HepG2 (cell line): ENCODE results near the gene MAP3K2. TPM values are rescaled to one million over a fixed set of nuclear protein-coding genes. Genes with fewer than 3 reads are reported as not detected.

ENCODE experiments used
- HOXA5 ChIP-seq: sonication (generic); formaldehyde crosslinking; IDR thresholded peaks from 2 replicates; pipeline ENCODE4 v1.4.0; 2020; ENCODE audit warnings: missing genetic modification reagents
- NFKB2 ChIP-seq: sonication (generic); formaldehyde crosslinking; IDR thresholded peaks from 2 replicates; pipeline ENCODE4 v1.4.0; 2020; ENCODE audit warnings: missing genetic modification reagents, borderline replicate concordance
- NR0B2 ChIP-seq: sonication (generic); formaldehyde crosslinking; IDR thresholded peaks from 2 replicates; pipeline ENCODE4 v1.4.0; 2020; ENCODE audit warnings: mild to moderate bottlenecking, missing genetic modification reagents
- RARG ChIP-seq: sonication (generic); formaldehyde crosslinking; IDR thresholded peaks from 2 replicates; pipeline ENCODE4 v1.4.0; 2020; ENCODE audit warnings: low read depth, mild to moderate bottlenecking, missing genetic modification reagents
- TRAFD1 ChIP-seq: sonication (generic); formaldehyde crosslinking; IDR thresholded peaks from 2 replicates; pipeline ENCODE4 v1.5.1; 2020; ENCODE audit warnings: missing genetic modification reagents, mild to moderate bottlenecking, borderline replicate concordance
- YEATS4 ChIP-seq: sonication (generic); formaldehyde crosslinking; IDR thresholded peaks from 2 replicates; pipeline ENCODE4 v1.4.0; 2020; ENCODE audit warnings: missing genetic modification reagents, borderline replicate concordance
- ZBTB7A ChIP-seq: sonication (generic); formaldehyde crosslinking; IDR thresholded peaks from 2 replicates; pipeline ENCODE4 v1.8.0; 2022; ENCODE audit warnings: mild to moderate bottlenecking, missing genetic modification reagents
- ZBTB8A ChIP-seq: sonication (generic); formaldehyde crosslinking; IDR thresholded peaks from 2 replicates; pipeline ENCODE4 v1.4.0; 2020; ENCODE audit warnings: mild to moderate bottlenecking, low read depth, missing genetic modification reagents, borderline replicate concordance
- ZEB1 ChIP-seq: IDR thresholded peaks from 2 replicates; pipeline ENCODE4 v1.6.1; 2012; ENCODE audit warnings: mild to moderate bottlenecking, low read depth, inconsistent platforms; ENCODE audit not compliant: insufficient replicate concordance
- ZFP41 ChIP-seq: sonication (generic); formaldehyde crosslinking; IDR thresholded peaks from 2 replicates; pipeline ENCODE4 v1.4.0; 2020; ENCODE audit warnings: mild to moderate bottlenecking, missing genetic modification reagents, borderline replicate concordance
- ZNF549 ChIP-seq: sonication (generic); formaldehyde crosslinking; IDR thresholded peaks from 2 replicates; pipeline ENCODE4 v1.5.0; 2020; ENCODE audit warnings: missing genetic modification reagents
- ZNF687 ChIP-seq: sonication (generic); formaldehyde crosslinking; IDR thresholded peaks from 2 replicates; pipeline ENCODE4 v1.5.1; 2020; ENCODE audit warnings: mild to moderate bottlenecking, missing genetic modification reagents, moderate library complexity
- polyA plus RNA-seq, 8 experiments: library from polyadenylated mRNA; depleted of rRNA in 3 of 8; stranded (reverse) in 7 of 8; unstranded in 1 of 8; fragments of >200 nt; fragmentation: Illumina TruSeq in 4 of 8; extraction: Trizol in 4 of 8; gene quantifications; 2 replicates each; pipeline versions ENCODE4 v1.2.1 to v1.2.3, GENCODE V29; 2011 to 2016; ENCODE audit warnings: low read depth in 4 of 8, missing spikeins in 1 of 8, mixed read lengths in 1 of 8; ENCODE audit not compliant: insufficient read depth in 1 of 8
- total RNA-seq, 5 experiments: library from RNA; depleted of rRNA; stranded (reverse); fragments of >200 nt; fragmentation: Illumina TruSeq; extraction: Trizol; gene quantifications; 2 replicates each; pipeline ENCODE4 v1.2.3, GENCODE V29; 2016; ENCODE audit warnings: low read depth in 1 of 5
- TF ChIP-seq, protein P1 (sequence below): sonication (generic); formaldehyde crosslinking; IDR thresholded peaks from 2 replicates; pipeline ENCODE4 v1.5.0; 2020; ENCODE audit warnings: mild to moderate bottlenecking, missing genetic modification reagents, borderline replicate concordance

Gene MAP3K2
- total and polyA plus RNA-seq, 2 of the 13 experiments (the other 11 are each of a cell fraction or from before 2014, with no cell fraction given), result 12.2 to 37.2 TPM

DNA sequence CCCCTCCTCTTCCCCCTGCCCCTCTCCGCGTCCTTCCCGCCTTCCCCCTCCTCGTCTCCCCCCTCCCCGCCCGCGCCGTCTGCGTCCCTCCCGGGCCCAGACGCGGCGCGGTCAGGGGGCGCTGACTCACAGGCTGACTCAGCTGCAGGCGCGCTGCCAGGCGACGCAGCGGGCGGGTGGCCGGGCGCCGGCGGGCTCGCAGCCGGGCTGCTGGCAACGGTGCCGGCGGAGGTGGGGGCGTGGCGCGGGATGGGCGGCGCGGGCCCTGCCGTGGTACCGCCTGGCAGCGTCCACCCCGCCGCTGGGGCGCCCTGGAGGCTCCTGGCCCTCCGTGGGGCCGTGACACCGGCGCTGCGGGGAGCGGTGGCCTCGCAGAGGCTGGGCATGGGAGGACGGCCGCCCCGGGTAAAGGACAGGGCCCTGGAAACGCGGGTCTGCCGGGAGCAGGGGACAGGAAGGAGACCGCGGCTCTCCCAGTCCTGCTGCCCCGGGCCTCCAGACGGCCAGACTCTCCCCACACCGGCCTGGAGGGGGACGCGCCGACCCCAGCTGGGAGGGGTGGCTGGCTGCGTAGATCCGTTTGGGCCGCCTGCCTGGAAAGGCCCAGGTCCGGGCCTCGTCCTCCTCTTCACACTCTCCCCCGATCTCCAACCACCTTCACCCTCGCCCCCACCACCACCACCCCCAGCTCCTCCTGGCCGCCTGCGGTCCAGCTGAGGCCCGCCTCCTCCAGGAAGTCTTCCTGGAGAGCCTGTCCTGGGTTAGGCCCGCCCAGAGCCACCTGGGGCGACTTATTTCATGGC, 20.4 kb upstream of the MAP3K2 start (continued):
- TF ChIP-seq, protein P1, sequence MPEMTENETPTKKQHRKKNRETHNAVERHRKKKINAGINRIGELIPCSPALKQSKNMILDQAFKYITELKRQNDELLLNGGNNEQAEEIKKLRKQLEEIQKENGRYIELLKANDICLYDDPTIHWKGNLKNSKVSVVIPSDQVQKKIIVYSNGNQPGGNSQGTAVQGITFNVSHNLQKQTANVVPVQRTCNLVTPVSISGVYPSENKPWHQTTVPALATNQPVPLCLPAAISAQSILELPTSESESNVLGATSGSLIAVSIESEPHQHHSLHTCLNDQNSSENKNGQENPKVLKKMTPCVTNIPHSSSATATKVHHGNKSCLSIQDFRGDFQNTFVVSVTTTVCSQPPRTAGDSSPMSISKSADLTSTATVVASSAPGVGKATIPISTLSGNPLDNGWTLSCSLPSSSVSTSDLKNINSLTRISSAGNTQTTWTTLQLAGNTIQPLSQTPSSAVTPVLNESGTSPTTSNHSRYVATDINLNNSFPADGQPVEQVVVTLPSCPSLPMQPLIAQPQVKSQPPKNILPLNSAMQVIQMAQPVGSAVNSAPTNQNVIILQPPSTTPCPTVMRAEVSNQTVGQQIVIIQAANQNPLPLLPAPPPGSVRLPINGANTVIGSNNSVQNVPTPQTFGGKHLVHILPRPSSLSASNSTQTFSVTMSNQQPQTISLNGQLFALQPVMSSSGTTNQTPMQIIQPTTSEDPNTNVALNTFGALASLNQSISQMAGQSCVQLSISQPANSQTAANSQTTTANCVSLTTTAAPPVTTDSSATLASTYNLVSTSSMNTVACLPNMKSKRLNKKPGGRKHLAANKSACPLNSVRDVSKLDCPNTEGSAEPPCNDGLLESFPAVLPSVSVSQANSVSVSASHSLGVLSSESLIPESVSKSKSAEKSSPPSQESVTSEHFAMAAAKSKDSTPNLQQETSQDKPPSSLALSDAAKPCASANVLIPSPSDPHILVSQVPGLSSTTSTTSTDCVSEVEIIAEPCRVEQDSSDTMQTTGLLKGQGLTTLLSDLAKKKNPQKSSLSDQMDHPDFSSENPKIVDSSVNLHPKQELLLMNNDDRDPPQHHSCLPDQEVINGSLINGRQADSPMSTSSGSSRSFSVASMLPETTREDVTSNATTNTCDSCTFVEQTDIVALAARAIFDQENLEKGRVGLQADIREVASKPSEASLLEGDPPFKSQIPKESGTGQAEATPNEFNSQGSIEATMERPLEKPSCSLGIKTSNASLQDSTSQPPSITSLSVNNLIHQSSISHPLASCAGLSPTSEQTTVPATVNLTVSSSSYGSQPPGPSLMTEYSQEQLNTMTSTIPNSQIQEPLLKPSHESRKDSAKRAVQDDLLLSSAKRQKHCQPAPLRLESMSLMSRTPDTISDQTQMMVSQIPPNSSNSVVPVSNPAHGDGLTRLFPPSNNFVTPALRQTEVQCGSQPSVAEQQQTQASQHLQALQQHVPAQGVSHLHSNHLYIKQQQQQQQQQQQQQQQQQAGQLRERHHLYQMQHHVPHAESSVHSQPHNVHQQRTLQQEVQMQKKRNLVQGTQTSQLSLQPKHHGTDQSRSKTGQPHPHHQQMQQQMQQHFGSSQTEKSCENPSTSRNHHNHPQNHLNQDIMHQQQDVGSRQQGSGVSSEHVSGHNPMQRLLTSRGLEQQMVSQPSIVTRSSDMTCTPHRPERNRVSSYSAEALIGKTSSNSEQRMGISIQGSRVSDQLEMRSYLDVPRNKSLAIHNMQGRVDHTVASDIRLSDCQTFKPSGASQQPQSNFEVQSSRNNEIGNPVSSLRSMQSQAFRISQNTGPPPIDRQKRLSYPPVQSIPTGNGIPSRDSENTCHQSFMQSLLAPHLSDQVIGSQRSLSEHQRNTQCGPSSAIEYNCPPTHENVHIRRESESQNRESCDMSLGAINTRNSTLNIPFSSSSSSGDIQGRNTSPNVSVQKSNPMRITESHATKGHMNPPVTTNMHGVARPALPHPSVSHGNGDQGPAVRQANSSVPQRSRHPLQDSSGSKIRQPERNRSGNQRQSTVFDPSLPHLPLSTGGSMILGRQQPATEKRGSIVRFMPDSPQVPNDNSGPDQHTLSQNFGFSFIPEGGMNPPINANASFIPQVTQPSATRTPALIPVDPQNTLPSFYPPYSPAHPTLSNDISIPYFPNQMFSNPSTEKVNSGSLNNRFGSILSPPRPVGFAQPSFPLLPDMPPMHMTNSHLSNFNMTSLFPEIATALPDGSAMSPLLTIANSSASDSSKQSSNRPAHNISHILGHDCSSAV (CRISPR knock-in tag), result no peak
- TF ChIP-seq ZBTB8A (CRISPR knock-in tag), result no peak
- TF ChIP-seq ZFP41 (CRISPR knock-in tag), result no peak
- peak; percentile 70 for TF ChIP-seq ZEB1
- no peak for TF ChIP-seq RARG (CRISPR knock-in tag)
- TF ChIP-seq HOXA5 (CRISPR knock-in tag), result 0 out of 2 replicates have a peak, but pooled peaks have one; percentile 45
- TF ChIP-seq NR0B2, result peak; percentile 56; the same call in 1 of the 2 replicates
- no peak; the same call in 1 of the 2 replicates for TF ChIP-seq YEATS4 (CRISPR knock-in tag)
- TF ChIP-seq NFKB2 (CRISPR knock-in tag), result 0 out of 2 replicates have a peak, but pooled peaks have one; percentile 21
- peak; percentile 89 for TF ChIP-seq ZNF687 (CRISPR knock-in tag)
- TF ChIP-seq ZBTB7A (CRISPR knock-in tag), result peak; percentile 41; the same call in 1 of the 2 replicates
- no peak for TF ChIP-seq TRAFD1 (CRISPR knock-in tag)
- no peak for TF ChIP-seq ZNF549 (CRISPR knock-in tag)
